ENCODE results near the gene LPIN1.
A peak's percentile ranks its signal among the peaks of the same experiment; 100 is the strongest.
"Not testable (repeated sequence)": the region's sequence is repeated elsewhere in the genome, so short reads cannot be mapped to it uniquely, and the experiment has no call there.

The LPIN1 gene

DNA sequence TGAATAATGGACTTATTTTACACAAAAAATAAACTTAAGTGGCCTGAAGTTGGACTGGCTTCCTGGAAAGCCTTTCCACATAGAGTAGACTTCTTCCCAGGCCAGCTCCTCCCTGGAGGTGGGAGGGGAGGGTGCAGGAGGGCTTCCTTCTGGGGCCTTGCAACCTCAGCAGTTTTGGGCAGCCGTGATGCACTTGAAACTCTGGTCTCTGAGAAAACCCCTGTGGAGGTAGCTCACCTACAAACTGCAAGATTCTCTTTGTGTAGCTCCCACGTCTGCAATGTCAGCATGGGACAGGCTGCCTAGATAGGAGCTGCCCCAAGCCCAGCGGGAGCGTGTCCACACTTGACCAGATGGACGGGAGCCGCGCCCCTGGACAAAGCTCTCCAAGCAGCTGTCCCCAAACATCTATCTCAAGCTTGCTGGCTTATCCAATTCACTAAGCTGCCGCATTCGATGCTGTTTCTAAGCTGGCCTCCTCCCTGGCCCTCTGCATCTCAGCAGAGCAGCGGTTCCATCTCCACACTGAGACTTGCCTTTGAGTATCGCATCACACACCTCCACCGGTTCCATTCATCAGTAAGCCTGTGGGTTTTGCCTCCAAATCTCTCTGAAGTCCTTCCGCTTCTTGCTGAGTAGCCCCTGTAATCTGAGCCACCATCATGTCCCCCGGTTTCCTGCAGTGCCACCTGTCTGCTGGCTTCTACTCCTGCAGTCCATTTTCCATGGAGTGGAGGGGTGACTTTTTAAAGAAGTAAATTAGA is 1.6 kb upstream of the LPIN1 start:
- FAIRE-seq = no peak
- no peak for DNase-seq (ENCODE audit: low spot score)

DNA sequence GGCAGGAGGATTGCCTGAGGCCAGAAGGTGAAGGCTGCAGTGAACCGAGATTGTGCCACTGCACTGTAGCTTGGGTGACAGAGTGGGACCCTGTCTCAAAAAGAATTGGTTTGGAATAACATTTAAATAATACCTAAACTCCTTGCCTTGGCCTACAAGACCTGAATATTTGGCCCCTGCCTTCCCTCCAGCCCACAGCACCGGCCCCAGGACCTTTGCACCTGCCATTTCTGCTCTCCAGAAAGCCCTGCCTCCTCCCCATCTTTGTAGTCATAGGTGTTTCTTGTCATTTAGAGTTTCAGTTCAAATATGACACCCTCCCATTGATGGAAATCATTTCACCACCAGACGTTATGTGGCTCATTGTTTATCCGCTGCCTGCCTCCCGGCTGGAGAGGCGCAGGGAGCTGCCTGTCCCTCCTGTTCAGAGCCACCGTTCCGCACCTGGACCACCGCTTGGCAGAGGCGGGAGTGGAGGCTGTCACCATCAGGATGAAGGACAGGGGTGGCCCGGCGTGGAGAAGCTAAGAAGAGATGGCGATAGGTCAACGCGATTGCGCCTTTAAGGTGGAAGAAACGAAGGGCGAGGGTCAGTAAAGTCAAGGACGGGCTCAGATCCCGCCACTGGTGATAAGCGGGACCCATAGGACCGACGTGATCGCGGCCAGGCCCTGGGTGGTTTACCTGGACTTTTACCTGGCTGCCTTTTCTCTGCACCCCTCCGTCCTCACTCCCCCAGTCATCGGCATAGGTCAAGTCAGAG is 638 bp upstream of the LPIN1 start:
- DNase-seq (ENCODE audit: low spot score) = no peak
- FAIRE-seq = no peak

DNA sequence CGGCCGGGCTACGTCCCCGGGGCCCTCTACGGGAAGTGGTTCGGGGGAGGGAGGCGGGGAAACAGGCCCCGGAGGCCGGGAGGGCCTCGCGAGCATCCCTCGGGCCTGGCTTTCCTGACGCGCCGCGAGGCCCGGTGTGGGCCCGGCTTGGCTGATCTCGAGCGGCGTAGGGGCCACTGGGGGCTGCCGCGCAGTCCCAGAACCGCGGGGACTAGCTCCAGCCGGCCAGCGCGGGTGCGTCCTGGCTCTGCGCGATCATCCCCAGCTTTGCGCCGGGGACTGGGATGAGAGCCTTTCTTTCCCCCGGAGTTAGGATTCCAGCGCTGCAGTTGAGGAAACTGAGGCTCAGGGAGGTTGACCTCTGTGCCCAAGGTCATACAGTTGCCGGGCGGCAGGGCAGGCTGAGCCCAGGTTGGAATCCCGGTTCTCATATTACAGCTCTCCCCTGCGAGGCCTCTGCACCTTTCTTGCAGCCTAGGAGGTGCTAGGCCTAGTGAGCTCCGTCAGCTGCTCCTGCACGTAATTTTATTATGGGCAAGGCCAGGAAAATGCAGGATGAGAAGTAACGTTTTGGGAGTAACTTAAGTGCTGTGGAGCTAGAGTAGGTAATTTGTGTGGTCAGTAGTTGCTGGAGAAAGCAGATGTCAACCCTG is 501 bp downstream of the LPIN1 start:
- FAIRE-seq = no peak
- DNase-seq (ENCODE audit: low spot score) = no peak

DNA sequence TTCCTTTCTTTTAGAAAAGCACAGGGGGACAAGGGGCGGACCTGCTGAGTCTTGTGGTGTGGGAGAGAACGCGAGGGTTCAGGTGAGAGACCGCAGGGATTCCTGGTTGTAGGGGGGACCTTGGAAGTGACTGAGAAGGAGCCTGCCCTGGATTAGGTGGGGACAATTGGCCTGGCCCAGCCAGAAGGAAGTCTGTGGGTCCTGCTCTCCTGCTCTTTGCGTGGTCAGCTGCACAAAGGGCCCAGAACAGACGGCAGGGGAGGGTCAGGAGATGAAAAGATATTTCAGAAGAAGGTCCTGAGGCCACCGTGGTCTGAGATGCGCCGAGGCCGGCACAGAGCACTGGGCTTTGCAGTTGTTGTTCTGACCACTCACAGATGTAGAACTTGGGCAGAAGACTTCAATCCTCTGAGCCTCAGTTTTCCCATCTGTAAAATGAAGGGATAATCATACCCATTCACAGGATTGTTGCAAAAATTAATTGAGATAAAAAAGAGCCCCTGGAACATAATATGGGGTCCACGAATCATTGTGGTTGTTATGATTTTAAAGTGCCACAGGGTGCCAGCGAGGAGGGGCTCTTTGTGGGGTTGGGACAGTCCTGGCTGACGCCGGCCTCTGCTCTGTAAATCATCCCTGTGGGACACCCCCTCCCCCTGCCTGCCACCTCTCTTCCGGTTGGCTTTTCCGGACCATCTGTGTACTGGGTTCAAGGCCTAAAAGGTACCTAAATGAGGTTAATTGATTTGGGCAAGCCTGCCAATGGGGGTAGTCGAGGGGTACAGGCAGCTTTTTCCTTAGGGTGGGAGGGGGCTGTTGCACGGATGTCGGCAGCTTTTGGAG is 1.8 kb downstream of the LPIN1 start:
- DNase-seq (ENCODE audit: low spot score) (no peak), FAIRE-seq (no peak)

DNA sequence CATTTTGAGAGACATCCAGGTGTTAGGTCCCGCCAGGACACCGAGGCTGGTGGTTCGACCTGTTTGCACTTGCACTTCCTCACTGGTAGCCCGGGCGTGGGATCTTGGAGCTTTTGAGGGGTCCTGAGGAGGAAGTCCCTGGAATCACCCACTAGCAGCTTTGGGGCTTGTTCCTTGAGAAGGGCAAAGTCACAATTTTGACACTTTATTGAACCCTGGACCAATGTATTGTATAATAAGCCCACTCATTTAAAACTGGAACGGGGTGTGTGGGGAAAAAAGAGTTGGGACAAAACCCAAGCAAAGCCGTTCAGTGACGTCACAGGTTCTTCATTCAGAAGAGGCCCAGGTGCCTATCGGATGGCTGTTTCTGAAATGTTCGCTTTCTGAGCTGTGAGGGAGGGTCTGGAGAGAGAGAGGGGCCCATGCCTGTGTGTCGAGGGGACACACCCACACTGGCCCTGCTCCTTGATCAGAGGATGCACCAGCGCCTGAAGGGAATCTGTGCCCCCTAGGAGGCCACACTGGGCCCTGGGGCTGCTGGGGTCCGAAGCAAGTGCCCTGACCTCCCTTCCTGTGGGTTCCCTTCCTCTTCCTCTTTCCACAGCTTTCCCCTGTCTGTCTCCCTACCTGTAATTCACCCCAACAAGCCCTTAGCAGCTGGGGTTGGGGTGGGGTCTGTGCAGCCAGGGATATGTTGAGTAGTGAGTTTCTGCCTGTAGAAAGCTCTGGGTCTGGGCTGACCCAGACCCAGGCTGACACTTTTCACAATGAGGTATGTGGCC is 2.6 kb downstream of the LPIN1 start:
- DNase-seq (ENCODE audit: low spot score) (no peak), FAIRE-seq (no peak)

DNA sequence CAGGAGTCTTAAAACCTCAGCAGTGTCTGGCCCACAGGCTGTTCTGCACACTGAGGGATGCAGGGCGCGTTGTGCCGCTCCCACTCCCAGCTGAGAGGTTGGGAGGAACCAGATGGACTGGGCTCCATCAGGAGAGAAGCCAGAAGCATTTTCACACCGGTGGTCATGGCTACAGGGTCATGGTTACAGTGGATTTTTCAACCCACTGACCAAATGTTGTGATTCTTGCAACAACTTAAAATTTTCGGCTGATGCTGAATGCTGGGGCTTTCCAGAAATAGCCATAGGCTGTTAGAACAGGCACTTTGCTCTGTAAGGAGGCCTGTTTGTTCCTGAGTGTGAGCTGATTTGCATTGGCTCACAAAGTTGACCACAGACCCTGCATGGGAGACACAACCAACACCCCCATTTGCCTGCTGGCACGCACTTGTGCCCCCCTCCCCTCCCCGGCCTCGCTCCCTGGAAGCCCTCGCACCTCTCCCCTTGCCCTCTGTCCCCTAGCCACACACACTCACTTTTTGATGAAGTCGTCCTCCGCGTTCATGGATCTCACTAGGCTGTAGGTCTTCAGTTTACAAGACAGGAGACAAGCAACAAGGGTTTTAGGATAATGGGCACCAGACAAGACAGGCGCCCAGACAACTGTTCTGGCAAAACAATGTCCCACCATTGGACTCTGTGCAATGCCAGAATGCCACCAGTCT is 3.4 kb downstream of the LPIN1 start:
- FAIRE-seq (no peak), DNase-seq (ENCODE audit: low spot score) (no peak)

- FAIRE-seq = no peak
- DNase-seq (ENCODE audit: low spot score) = no peak
These were observed 4.0 kb downstream of the LPIN1 start for GRCh38 chr2:11750422-11750821.

- FAIRE-seq (no peak), DNase-seq (ENCODE audit: low spot score) (no peak)
These were observed 4.5 kb downstream of the LPIN1 start for GRCh38 chr2:11750917-11751316.

- DNase-seq (ENCODE audit: low spot score) (no peak), FAIRE-seq (no peak)
These were observed 6.5 kb downstream of the LPIN1 start for GRCh38 chr2:11752906-11753305.

DNA sequence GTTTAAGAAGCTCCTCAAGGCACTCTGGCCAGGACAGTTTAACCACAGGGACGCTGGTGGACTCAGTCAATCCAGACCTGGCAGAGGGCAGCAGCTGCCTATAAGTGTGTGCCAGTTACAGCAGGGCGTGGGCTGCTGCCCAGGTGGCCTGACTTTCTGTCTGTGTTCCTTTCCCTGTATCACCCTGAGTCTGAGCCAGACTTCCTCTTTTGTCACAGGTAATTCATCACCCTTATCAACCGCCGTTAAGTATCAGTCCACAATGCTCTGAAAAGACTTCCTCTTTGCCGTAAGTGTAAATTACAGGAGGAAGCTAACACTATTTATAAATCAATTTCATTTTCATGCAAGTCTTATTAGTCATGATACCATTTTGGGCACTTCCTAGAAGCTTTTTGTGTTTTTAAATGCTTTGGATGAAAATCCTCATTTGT is 7.0 kb downstream of the LPIN1 start:
- FAIRE-seq (no peak), DNase-seq (ENCODE audit: low spot score) (no peak)

DNA sequence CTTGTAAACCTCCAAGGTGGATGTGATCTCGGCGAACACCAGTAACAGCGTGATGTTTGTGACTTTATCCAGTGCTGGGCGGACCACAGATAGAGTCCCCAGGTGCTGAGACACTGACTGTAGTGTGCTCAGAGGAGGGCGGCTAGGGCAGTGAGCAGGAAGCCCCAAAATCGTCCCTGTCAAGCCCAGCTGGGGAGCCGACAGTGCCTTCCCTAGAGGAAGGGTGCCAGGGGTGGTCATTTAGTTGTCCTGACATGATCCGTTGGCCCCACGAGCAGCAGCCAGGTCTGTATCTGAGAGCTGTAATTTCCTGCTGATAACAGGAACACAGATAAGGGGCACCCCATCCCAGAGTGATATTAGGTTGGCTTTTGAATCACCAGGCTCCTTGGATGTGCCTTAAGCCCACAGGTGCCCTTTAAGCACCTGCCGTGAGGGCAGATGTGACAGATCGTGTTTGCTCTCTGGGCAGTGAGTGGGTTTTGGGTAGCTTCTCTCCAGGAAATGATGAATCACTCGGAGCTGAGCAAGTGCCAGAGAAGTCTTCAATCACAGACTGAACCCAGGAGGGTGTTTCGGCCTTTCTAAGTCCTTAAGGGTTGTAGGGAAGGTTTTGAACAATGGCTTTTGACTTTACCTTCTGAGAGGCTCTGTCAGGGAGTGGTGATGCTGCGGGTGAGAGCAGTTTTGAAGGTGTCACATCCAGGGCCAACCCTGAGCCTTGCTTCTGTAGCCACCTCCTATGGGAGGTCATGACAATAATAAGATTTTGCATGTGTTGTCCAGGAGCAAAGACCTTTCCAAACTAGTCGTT is 7.7 kb downstream of the LPIN1 start:
- FAIRE-seq (no peak), DNase-seq (ENCODE audit: low spot score) (peak; percentile 76)

GRCh38 chr2:11754700-11755015 is 8.2 kb downstream of the LPIN1 start:
- FAIRE-seq (no peak), DNase-seq (ENCODE audit: low spot score) (no peak)

DNA sequence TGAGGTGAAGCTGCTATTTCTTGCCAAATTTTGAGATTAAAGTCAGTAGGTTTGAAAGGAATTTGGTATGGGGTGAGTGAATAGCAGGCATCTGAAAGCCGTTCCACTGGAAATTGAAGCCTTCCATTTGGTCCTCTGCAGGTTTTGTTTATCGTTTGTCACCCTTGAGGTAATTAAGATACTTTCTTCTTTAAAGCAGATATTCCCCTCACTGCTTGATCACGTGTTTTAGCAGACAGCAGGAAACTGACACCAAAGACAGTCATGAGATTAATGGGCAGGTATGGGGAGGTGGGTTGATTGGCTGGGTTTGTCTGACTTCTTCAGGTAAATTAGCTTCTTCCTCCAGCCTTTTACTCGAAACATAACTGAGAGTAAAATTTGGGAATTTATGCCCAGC is 10.7 kb downstream of the LPIN1 start:
- FAIRE-seq (no peak), DNase-seq (ENCODE audit: low spot score) (no peak)

DNA sequence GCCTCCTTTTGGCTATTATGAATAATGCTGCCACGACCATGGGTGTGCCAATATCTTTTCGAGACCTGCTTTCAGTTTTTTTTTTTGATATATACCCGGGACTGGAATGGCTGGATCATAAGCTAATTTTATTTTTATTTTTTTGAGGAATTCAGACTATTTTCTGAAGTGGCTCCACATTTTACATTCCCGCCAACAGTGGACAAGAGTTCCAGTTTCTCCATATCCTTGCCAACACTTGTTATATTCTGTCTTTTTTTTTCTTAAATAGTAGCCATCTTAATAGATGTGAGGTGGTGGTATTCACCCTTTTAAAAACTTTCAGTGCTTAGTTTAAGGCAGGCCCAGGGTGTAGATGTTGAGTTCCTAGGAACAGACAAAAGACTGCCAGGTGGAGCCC is 11.8 kb downstream of the LPIN1 start:
- no peak for FAIRE-seq

GRCh38 chr2:11758647-11759046 is 12.2 kb downstream of the LPIN1 start:
- DNase-seq (ENCODE audit: low spot score) = no peak

More for the DNA sequence above, 11.8 kb downstream of the LPIN1 start:
- no peak for DNase-seq (ENCODE audit: low spot score)

DNA sequence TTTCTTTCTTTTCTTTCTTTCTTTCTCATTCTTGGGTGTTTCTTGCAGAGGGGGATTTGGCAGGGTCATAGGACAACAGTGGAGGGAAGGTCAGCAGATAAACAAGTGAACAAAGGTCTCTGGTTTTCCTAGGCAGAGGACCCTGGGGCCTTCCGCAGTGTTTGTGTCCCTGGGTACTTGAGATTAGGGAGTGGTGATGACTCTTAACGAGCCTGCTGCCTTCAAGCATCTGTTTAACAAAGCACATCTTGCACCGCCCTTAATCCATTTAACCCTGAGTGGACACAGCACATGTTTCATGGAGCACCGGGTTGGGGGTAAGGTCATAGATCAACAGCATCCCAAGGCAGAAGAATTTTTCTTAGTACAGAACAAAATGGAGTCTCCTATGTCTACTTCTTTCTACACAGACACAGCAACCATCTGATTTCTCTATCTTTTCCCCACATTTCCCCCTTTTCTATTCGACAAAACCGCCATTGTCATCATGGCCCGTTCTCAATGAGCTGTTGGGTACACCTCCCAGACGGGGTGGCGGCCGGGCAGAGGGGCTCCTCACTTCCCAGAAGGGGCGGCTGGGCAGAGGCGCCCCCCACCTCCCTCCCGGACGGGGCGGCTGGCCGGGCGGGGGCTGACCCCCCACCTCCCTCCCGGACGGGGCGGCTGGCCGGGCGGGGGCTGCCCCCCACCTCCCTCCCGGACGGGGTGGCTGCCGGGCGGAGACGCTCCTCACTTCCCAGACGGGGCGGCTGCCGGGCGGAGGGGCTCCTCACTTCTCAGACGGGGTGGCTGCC is 12.9 kb downstream of the LPIN1 start:
- DNase-seq (ENCODE audit: low spot score); FAIRE-seq: not testable (repeated sequence)

More at GRCh38 chr2:11758647-11759046, 12.2 kb downstream of the LPIN1 start:
- no peak for FAIRE-seq

GRCh38 chr2:11761259-11761658 is 14.8 kb downstream of the LPIN1 start:
- no peak for DNase-seq (ENCODE audit: low spot score)
- no peak for FAIRE-seq

DNA sequence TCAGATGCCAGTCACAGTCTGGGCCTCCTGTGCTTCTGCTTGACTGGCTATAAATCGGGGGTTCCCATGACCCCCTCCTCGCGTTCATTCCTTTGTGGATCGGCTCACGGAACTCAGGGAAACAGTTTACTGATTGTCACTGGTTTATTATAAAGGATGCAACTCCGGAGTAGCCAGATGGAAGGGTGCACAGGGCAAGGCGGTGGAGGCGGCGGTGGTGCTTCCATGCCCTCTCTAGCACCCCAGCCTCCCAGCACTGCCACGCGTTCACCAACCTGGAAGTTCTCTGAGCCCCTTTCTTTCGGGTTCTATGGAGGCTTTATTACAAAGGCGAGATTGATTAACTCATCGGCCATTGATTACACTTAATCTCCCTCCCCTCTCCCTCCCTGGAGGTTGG is 15.6 kb downstream of the LPIN1 start:
- no peak for DNase-seq (ENCODE audit: low spot score)
- FAIRE-seq = no peak
